Stomach smooth muscle (tissue), 2 donors: ENCODE data around the gene ACAP1.
"Not testable (repeated sequence)": the region's sequence is repeated elsewhere in the genome, so short reads cannot be mapped to it uniquely, and the experiment has no call there.

Experiments
- H3K27ac ChIP-seq: one replicate; pipeline ENCODE4 v1.7.0; 2013; ENCODE audit warnings: mild to moderate bottlenecking, low read length, inconsistent platforms
- H3K27me3 ChIP-seq, 2 donors: one replicate each; pipeline ENCODE4 v1.7.0; 2013; ENCODE audit warnings: low read length in 2 of 2; ENCODE audit not compliant: insufficient read depth in 2 of 2, control insufficient read depth in 1 of 2
- H3K36me3 ChIP-seq, 2 donors: one replicate each; pipeline ENCODE4 v1.7.0; 2013; ENCODE audit warnings: low read length in 2 of 2; ENCODE audit not compliant: control insufficient read depth in 2 of 2, insufficient read depth in 2 of 2
- H3K4me1 ChIP-seq: one replicate; pipeline ENCODE4 v1.7.0; 2013; ENCODE audit warnings: low read length; ENCODE audit not compliant: control insufficient read depth, insufficient read depth
- H3K4me3 ChIP-seq, 2 donors: one replicate each; pipeline ENCODE4 v1.7.0; 2013; ENCODE audit warnings: low read length in 2 of 2
- H3K9ac ChIP-seq, 2 donors: one replicate each; pipeline ENCODE4 v1.7.0; 2013; ENCODE audit warnings: low read length in 2 of 2, mild to moderate bottlenecking in 1 of 2
- H3K9me3 ChIP-seq, 2 donors: one replicate each; pipeline ENCODE4 v1.7.0; 2013; ENCODE audit warnings: low read length in 2 of 2; ENCODE audit not compliant: control insufficient read depth in 2 of 2
- donor health status: healthy.
- donor health status: Pancreatic carcinoma.

ACAP1 gene

DNA sequence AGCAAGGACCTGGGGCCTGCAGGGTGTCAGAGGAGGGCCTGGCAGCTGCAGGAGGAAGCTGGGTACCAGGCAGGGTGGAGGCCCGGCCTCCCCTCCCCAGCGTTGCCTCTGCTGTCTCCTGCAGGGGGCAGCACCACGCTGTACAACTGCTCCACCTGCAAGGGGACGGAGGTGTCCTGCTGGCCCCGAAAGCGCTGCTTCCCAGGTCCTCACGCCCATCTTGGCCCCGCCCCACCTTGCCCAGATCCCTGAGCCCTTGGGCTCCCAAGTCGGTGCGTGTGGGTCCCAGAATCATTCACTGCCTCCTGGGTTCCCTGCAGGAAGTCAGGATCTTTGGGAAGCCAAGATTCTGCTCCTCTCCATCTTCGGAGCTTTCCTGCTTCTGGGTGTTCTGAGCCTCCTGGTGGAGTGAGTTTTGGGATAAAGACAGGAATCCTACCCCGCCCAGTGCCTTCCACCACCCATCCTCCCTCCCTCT, 19.8 kb downstream of the ACAP1 start:
- Histone ChIP-seq H3K36me3 (no peaks in the 10 kb centered on the region), H3K27ac (no peak overlapping the region), H3K27me3 (peaks cover 0 to 3% of the 10 kb centered on the region in 2 donors), H3K4me3 (no peak overlapping the region), H3K4me1 (peaks cover 38% of the 10 kb centered on the region), H3K9me3 (no peaks in the 10 kb centered on the region), H3K9ac (no peak overlapping the region)

DNA sequence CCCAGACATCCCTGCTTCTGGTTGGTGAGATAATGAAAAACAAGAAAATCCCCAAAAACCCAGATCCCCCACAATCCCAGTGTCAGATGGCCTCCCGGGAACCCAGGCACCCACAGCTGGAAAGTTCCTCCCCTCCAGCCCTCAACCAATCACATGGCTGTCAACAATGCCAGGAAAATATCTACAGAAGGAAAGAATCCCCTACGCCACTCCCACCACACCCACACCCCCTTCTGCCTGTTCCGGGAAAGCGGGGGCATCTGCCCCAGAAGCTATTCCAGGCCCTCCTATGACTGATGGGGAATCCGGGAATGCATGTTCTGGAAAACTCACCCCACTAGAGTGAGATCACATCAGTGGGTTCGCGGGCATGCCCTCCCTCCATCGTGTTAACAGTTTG, 20.4 kb downstream of the ACAP1 start:
- no peak overlapping the region for H3K27ac ChIP-seq
- H3K4me3 ChIP-seq, result no peak overlapping the region
- H3K9ac ChIP-seq, result no peak overlapping the region

DNA sequence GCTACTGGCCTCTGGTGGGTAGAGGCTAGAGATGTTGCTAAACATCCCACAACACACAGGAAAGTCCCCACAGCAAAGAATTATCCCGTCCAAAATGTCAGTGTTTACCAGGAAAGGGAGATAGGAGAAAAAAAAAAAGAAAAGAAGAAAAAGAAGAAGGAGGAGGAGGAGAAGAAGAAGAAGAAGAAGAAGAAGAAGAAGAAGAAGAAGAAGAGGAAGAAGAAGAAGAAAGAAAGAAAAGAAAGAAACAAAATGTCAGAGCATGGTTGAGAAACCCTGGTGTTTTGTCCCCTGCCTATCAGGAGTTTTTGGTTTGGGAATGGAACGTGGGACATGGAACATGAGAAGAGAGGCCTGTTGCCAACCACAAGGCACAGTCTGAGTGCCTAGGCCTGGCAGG, 21.1 kb downstream of the ACAP1 start:
- Histone ChIP-seq H3K9ac (no peak overlapping the region), H3K27ac (no peak overlapping the region), H3K4me3 (no peak overlapping the region), H3K27me3 (peaks cover 0 to 3% of the 10 kb centered on the region in 2 donors), H3K9me3 (no peaks in the 10 kb centered on the region), H3K36me3 (no peaks in the 10 kb centered on the region), H3K4me1 (peaks cover 32% of the 10 kb centered on the region)

More for the DNA sequence above, 20.4 kb downstream of the ACAP1 start:
- no peaks in the 10 kb centered on the region for H3K9me3 ChIP-seq
- H3K27me3 ChIP-seq, result peaks cover 0 to 3% of the 10 kb centered on the region in 2 donors
- H3K4me1 ChIP-seq, result peaks cover 35% of the 10 kb centered on the region
- no peaks in the 10 kb centered on the region for H3K36me3 ChIP-seq

DNA sequence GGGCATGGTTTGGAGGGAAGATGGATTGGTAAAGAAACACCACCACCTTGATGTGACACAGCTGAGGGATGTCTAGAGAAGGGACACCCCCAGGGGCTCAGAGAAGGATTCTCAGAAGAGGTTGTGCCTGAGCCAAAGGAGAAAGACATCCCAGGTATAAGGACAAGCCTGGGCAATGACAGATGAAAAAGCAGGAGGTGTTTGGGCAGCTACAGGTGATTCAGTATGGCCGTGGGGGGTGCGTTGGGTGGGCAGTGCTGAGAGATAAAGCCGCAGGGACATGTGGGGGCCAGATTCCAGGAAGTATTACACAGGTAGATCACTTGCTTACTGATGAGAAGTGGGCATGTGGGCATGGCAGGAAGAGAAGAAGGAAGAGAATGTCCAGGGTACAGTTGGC, 25.6 kb downstream of the ACAP1 start:
- no peak overlapping the region for H3K27ac ChIP-seq
- H3K9ac ChIP-seq, result no peak overlapping the region
- H3K36me3 ChIP-seq, result no peaks in the 10 kb centered on the region
- H3K4me1 ChIP-seq, result no peaks in the 10 kb centered on the region
- no peaks in the 10 kb centered on the region for H3K9me3 ChIP-seq
- no peak overlapping the region for H3K4me3 ChIP-seq
- no peaks in the 10 kb centered on the region for H3K27me3 ChIP-seq

DNA sequence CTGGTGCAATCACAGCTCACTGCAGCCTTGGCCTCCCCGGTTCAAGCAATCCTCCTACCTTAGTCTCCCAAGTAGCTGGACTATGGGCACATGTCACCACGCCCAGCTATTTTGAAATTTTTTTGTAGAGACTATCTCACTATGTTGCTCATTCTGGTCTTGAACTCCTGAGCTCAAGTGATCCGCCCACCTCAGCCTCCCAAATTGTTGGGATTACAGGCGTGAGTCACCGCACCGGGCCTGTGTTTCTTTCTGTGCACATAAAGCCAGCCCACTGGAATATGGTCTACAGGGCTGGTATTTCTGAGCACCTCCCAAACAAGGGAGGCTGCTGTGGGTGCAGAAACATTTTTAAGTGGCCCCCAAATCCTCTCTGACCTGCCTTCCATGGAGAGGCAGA, 27.0 kb downstream of the ACAP1 start:
- Histone ChIP-seq H3K27ac (no peak overlapping the region), H3K27me3 (no peaks in the 10 kb centered on the region), H3K9ac (no peak overlapping the region), H3K9me3 (no peaks in the 10 kb centered on the region), H3K4me3 (no peak overlapping the region), H3K4me1 (no peaks in the 10 kb centered on the region), H3K36me3 (no peaks in the 10 kb centered on the region)

DNA sequence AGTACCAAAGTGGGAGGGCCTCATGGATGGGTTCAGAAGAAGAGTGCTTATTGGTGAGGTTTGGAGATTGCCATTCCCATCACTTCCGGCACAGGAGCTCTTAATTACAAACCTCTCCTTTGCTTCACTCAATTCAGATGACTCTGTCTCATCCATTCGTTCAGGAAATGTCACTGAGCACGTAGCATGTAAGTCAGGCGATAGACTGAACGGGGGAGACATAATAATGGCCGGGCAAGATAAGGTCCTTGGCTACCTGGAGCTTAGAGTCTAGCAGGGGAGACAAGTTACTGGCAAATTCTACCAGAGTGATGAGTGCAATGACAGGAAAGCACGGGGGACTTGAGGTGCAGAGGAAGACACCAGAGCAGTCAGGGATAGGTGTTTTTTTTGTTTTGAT, 29.6 kb downstream of the ACAP1 start:
- not testable (repeated sequence) for H3K36me3 ChIP-seq, H3K4me3 ChIP-seq, H3K27ac ChIP-seq, H3K4me1 ChIP-seq, H3K9ac ChIP-seq, H3K27me3 ChIP-seq, H3K9me3 ChIP-seq

DNA sequence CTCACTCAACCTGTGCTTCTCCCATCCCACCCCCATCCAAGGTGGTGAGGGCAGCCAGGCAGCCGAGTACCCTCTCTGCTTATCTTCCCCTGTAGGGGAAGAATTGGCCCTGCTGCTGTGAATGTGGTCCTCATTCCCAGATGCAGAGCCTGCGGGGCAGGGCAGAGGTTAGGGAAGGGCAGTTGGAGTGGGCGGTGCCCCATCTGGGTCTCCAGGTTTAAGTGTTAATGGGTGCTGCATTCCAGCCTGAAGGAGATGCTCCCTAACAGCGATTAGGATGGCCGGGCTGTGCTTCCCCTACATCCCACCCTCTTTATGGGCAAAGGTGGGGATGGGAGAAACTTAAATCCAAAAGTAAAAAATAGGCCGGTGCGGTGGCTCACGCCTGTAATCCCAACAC, 30.8 kb downstream of the ACAP1 start:
- Histone ChIP-seq H3K9me3 (no peaks in the 10 kb centered on the region), H3K4me3 (no peak overlapping the region), H3K4me1 (no peaks in the 10 kb centered on the region), H3K9ac (no peak overlapping the region), H3K36me3 (no peaks in the 10 kb centered on the region), H3K27ac (no peak overlapping the region), H3K27me3 (no peaks in the 10 kb centered on the region)

DNA sequence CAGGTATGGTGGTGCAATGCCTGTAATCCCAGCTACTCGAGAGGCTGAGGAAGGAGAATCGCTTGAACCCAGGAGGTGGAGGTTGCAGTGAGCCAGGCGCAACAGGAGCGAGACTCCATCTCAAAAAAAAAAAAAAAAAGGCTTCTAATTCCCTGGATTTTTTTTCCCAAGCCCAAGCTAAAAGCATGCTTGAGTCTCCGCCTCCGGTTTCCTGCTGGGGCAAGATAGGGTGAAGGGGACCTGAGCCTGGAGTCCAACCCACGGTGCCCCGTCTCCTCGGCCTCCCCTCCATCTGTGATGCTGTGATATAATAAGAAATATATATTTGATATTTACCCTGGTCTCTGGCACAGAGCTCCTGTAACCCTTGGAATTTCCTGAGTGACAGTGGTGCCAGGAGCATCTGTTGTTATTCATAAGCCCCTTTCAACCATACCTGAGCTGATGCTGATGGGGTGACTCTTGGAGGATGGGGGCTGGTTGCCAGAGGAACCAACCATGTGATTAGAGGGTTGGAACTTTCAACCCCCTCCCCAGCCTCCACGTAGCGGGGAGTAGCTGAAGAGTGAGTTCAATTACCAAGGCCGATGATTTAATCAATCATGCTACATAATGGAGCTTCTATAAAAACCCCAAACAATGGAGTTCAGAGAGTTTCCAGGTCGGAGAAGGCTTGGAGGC, 31.7 kb downstream of the ACAP1 start:
- Histone ChIP-seq H3K36me3 (no peaks in the 10 kb centered on the region), H3K9me3 (no peaks in the 10 kb centered on the region), H3K27me3 (no peaks in the 10 kb centered on the region), H3K4me1 (no peaks in the 10 kb centered on the region), H3K9ac (no peak overlapping the region), H3K4me3 (no peak overlapping the region), H3K27ac (no peak overlapping the region)

DNA sequence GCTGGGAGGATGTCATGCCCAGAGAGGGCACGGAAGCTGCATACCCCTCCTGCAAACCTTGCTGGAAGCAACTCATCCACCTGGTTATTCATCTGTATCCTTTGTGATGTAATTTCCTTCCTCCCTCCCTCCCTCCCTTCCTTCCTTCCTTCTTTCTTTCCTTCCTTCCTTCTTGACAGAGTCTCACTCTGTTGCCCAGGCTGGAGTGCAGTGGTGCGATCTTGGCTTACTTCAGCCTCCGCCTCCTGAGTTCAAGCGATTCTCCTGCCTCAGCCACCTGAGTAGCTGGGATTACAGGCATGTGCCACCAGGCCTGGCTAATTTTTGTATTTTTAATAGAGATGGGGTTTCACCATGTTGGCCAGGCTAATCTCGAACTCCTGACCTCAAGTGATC, 32.3 kb downstream of the ACAP1 start:
- H3K4me3 ChIP-seq, H3K9me3 ChIP-seq, H3K27me3 ChIP-seq, H3K36me3 ChIP-seq, H3K27ac ChIP-seq, H3K9ac ChIP-seq, H3K4me1 ChIP-seq: not testable (repeated sequence)

DNA sequence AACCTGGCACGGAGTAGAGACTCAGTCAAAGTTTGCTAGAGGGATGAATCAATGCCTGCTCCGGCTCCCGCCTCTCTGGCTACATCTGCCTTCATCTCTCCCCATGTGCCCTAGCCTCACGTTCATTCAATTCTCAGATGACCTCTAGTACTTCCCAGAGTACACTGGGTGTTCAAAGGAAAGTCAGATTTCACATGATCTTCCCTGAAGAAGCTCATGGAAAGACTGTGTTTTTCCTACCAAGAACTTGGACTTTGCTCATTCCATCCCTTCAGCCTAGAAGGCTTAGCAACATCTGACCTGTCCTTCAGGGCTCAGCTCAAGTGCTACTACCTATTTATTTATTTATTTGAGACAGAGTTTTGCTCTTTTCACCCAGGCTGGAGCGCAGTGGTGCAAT, 33.5 kb downstream of the ACAP1 start:
- H3K9ac ChIP-seq, result no peak overlapping the region
- H3K27ac ChIP-seq, result no peak overlapping the region
- H3K4me3 ChIP-seq, result no peak overlapping the region
- no peaks in the 10 kb centered on the region for H3K4me1 ChIP-seq
- no peaks in the 10 kb centered on the region for H3K27me3 ChIP-seq
- H3K36me3 ChIP-seq, result no peaks in the 10 kb centered on the region
- H3K9me3 ChIP-seq, result no peaks in the 10 kb centered on the region

DNA sequence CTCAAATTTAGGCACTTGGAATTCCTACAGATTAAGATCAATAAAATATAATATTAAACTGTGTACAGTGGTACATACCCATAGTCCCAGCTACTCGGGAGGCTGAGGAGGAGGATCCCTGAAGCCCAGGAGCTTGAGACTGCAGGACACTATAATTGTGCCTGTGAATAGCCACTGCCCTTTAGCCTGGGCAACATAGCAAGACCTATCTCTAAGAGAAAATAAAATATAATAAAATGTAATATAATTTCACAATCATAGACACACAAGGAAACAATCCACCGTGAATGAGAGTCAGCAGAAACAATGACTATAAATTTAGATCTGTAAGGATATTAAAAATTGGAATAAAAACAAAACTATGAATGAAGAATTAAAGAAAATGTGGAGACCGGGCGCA, 34.5 kb downstream of the ACAP1 start:
- Histone ChIP-seq H3K9me3 (no peaks in the 10 kb centered on the region), H3K36me3 (no peaks in the 10 kb centered on the region), H3K9ac (no peak overlapping the region), H3K27ac (no peak overlapping the region), H3K4me3 (no peak overlapping the region), H3K4me1 (no peaks in the 10 kb centered on the region), H3K27me3 (no peaks in the 10 kb centered on the region)
